K562 (cell line): ENCODE data around the gene OSBPL3. TPM values are rescaled to one million over a fixed set of nuclear protein-coding genes. Genes with fewer than 3 reads are reported as not detected.

Experiments
- CREB1 ChIP-seq, 2 experiments: sonication (generic) in 1 of 2; formaldehyde crosslinking in 1 of 2; IDR thresholded peaks; 2 replicates each; pipeline versions ENCODE4 v1.6.1 to v1.8.0; 2012 to 2022; ENCODE audit warnings: inconsistent platforms in 1 of 2, mild to moderate bottlenecking in 1 of 2, missing genetic modification reagents in 1 of 2, moderate library complexity in 1 of 2
- GABPA ChIP-seq: fragments of 200-800 bp; sonication (Bioruptor generic); conservative IDR thresholded peaks from 2 replicates; pipeline ENCODE4 v1.6.1; 2016; ENCODE audit warnings: low read depth, missing genetic modification characterization, missing compliant biosample characterization
- L3MBTL2 ChIP-seq: fragments of 450-650 bp; IDR thresholded peaks from 2 replicates; pipeline ENCODE4 v1.6.1; 2016; ENCODE audit warnings: mild to moderate bottlenecking, moderate library complexity
- MAZ ChIP-seq, 2 experiments: fragments of 450-650 bp in 1 of 2; sonication (generic) in 1 of 2; formaldehyde crosslinking; IDR thresholded peaks in 1 of 2; conservative IDR thresholded peaks in 1 of 2; 2 replicates each; pipeline versions ENCODE4 v1.4.0 to v1.5.0; 2020; ENCODE audit warnings: mild to moderate bottlenecking in 1 of 2, missing genetic modification reagents in 1 of 2
- NFYB ChIP-seq: IDR thresholded peaks from 2 replicates; pipeline ENCODE4 v1.6.1; 2011; ENCODE audit warnings: mild to moderate bottlenecking, moderate library complexity; ENCODE audit not compliant: insufficient read length; ENCODE audit errors: extremely low read depth
- PRMT5 ChIP-seq: sonication (generic); formaldehyde crosslinking; IDR thresholded peaks from 2 replicates; pipeline ENCODE4 v1.5.0; 2020; ENCODE audit warnings: missing genetic modification reagents
- SRSF3 ChIP-seq: fragments of 200-400 bp; formaldehyde crosslinking; IDR thresholded peaks from 2 replicates; pipeline ENCODE4 v1.6.1; 2016; ENCODE audit warnings: mild to moderate bottlenecking, low read length, moderate library complexity; ENCODE audit not compliant: insufficient read depth
- ZBTB1 ChIP-seq: sonication (generic); formaldehyde crosslinking; IDR thresholded peaks from 2 replicates; pipeline ENCODE4 v1.8.1; 2023; ENCODE audit warnings: missing genetic modification reagents, low read depth, mild to moderate bottlenecking, borderline replicate concordance
- ZFX ChIP-seq: sonication (generic); formaldehyde crosslinking; IDR thresholded peaks from 2 replicates; pipeline ENCODE4 v1.8.0; 2022; ENCODE audit warnings: mild to moderate bottlenecking, missing genetic modification reagents, moderate library complexity
- ZNF431 ChIP-seq: sonication (generic); formaldehyde crosslinking; IDR thresholded peaks from 2 replicates; pipeline ENCODE4 v1.8.0; 2022; ENCODE audit warnings: mild to moderate bottlenecking, missing genetic modification reagents
- polyA plus RNA-seq, 8 experiments: library from polyadenylated mRNA; depleted of rRNA in 4 of 8; stranded (reverse) in 5 of 8; unstranded in 3 of 8; fragments of >200 nt; fragmentation: Nextera tagmentation in 2 of 8; fragmentation: Illumina TruSeq in 1 of 8; extraction: Ambion mirVana in 2 of 8; extraction: Trizol in 1 of 8; gene quantifications; 2 replicates each; pipeline versions ENCODE4 v1.2.1 to v1.2.3, GENCODE V29; 2011 to 2014; ENCODE audit warnings: inconsistent platforms in 1 of 8, missing spikeins in 1 of 8
- total RNA-seq, 7 experiments: library from RNA; depleted of rRNA in 6 of 7; stranded (reverse); fragments of >200 nt in 6 of 7; fragmentation: Illumina TruSeq in 2 of 7; extraction: Trizol in 2 of 7; gene quantifications; 2 replicates each; pipeline versions ENCODE4 v1.2.1 to v1.2.3, GENCODE V29; 2011 to 2021; ENCODE audit warnings: low replicate concordance in 1 of 7
- TF ChIP-seq, protein P1 (sequence below): sonication (generic); formaldehyde crosslinking; IDR thresholded peaks from 2 replicates; pipeline ENCODE4 v1.4.0; 2020; ENCODE audit warnings: mild to moderate bottlenecking, missing genetic modification reagents
- TF ChIP-seq, protein P2 (sequence below): fragments of 250-450 bp; sonication (Bioruptor Pico); IDR thresholded peaks from 2 replicates; pipeline ENCODE4 v1.8.0; 2021; ENCODE audit warnings: borderline replicate concordance, mild to moderate bottlenecking, moderate library complexity; ENCODE audit not compliant: poor library complexity, severe bottlenecking
- TF ChIP-seq, protein P3 (sequence below): fragments of 450-650 bp; IDR thresholded peaks from 2 replicates; pipeline ENCODE4 v1.6.1; 2016; ENCODE audit warnings: borderline replicate concordance

The OSBPL3 gene
- total and polyA plus RNA-seq, 9 of the 15 experiments (the other 6 are each of a cell fraction or from before 2014, with no cell fraction given) = 4.8 to 37.2 (median 26.5) TPM

- TF ChIP-seq, protein P1, sequence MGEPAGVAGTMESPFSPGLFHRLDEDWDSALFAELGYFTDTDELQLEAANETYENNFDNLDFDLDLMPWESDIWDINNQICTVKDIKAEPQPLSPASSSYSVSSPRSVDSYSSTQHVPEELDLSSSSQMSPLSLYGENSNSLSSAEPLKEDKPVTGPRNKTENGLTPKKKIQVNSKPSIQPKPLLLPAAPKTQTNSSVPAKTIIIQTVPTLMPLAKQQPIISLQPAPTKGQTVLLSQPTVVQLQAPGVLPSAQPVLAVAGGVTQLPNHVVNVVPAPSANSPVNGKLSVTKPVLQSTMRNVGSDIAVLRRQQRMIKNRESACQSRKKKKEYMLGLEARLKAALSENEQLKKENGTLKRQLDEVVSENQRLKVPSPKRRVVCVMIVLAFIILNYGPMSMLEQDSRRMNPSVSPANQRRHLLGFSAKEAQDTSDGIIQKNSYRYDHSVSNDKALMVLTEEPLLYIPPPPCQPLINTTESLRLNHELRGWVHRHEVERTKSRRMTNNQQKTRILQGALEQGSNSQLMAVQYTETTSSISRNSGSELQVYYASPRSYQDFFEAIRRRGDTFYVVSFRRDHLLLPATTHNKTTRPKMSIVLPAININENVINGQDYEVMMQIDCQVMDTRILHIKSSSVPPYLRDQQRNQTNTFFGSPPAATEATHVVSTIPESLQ (CRISPR knock-in tag) = peak; percentile 75; the same call in 1 of the 2 replicates
- TF ChIP-seq MAZ (CRISPR knock-in tag; conservative IDR thresholded peaks at IDR 0.05 in 1 of 2, IDR thresholded peaks at IDR 0.05 in 1 of 2) (peak; percentile 97 to 99), ZBTB1 (CRISPR knock-in tag) (peak; percentile 93), ZNF431 (CRISPR knock-in tag) (0 out of 2 replicates have a peak, but pooled peaks have one; percentile 24), L3MBTL2 (peak; percentile 85), PRMT5 (CRISPR knock-in tag) (no peak), ZFX (CRISPR knock-in tag) (peak; percentile 89), GABPA (tag) (peak; percentile 65), SRSF3 (peak; percentile 22; the same call in 1 of the 2 replicates), CREB1 (IDR thresholded peaks at IDR 0.05) (peak; percentile 66), CREB1 (CRISPR knock-in tag; IDR thresholded peaks at IDR 0.05) (peak; percentile 84), NFYB (peak; percentile 11)
- TF ChIP-seq, protein P2, sequence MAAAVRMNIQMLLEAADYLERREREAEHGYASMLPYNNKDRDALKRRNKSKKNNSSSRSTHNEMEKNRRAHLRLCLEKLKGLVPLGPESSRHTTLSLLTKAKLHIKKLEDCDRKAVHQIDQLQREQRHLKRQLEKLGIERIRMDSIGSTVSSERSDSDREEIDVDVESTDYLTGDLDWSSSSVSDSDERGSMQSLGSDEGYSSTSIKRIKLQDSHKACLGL (CRISPR knock-in tag) = peak; percentile 34
- TF ChIP-seq, protein P3, sequence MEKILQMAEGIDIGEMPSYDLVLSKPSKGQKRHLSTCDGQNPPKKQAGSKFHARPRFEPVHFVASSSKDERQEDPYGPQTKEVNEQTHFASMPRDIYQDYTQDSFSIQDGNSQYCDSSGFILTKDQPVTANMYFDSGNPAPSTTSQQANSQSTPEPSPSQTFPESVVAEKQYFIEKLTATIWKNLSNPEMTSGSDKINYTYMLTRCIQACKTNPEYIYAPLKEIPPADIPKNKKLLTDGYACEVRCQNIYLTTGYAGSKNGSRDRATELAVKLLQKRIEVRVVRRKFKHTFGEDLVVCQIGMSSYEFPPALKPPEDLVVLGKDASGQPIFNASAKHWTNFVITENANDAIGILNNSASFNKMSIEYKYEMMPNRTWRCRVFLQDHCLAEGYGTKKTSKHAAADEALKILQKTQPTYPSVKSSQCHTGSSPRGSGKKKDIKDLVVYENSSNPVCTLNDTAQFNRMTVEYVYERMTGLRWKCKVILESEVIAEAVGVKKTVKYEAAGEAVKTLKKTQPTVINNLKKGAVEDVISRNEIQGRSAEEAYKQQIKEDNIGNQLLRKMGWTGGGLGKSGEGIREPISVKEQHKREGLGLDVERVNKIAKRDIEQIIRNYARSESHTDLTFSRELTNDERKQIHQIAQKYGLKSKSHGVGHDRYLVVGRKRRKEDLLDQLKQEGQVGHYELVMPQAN = peak; percentile 25; the same call in 1 of the 2 replicates
Observed at GRCh38 chr7:24979863-24980533, at the start of gene OSBPL3 (continued).
